NAMALWA (cell line): ENCODE results near the gene CABP1.
A peak's percentile ranks its signal among the peaks of the same experiment; 100 is the strongest.

Source experiments
- DNase-seq: peaks from one replicate; pipeline ENCODE4 v3.0.0-alpha.2; 2015; ENCODE audit warnings: low spot score

CABP1 gene

GRCh38 chr12:120696626-120697025 lies 56.2 kb downstream of the CABP1 start:
- DNase-seq: no peak

GRCh38 chr12:120697344-120697743 lies 56.9 kb downstream of the CABP1 start:
- DNase-seq: no peak

GRCh38 chr12:120698665-120699064 lies 58.2 kb downstream of the CABP1 start:
- DNase-seq: no peak

GRCh38 chr12:120699553-120699952 lies 59.1 kb downstream of the CABP1 start:
- DNase-seq: no peak

GRCh38 chr12:120700886-120701285 lies 60.5 kb downstream of the CABP1 start:
- DNase-seq: no peak

GRCh38 chr12:120702637-120703036 lies 62.2 kb downstream of the CABP1 start:
- no peak for DNase-seq

GRCh38 chr12:120703311-120703942 lies 63.0 kb downstream of the CABP1 start:
- DNase-seq: no peak

GRCh38 chr12:120705618-120706017 lies 65.2 kb downstream of the CABP1 start:
- DNase-seq: no peak

GRCh38 chr12:120706029-120706428 lies 65.6 kb downstream of the CABP1 start:
- DNase-seq: no peak

- DNase-seq: peak; percentile 12
Observed at GRCh38 chr12:120708651-120709050, 68.2 kb downstream of the CABP1 start.

GRCh38 chr12:120710031-120710804 lies 69.8 kb downstream of the CABP1 start, which contains the start of gene UNC119B:
Gene UNC119B, plus strand, starts transcription at chr12:120710458. Its CDS starts 17 bp downstream, at chr12:120710475.
- DNase-seq: peak; percentile 60

GRCh38 chr12:120710805-120711296 lies 70.4 kb downstream of the CABP1 start:
- DNase-seq: peak; percentile 46

- no peak for DNase-seq
Observed at GRCh38 chr12:120711411-120711810, 71.0 kb downstream of the CABP1 start.

GRCh38 chr12:120712610-120713009 lies 72.2 kb downstream of the CABP1 start:
- no peak for DNase-seq

- peak; percentile 90 for DNase-seq
Observed at GRCh38 chr12:120713861-120714482, 73.5 kb downstream of the CABP1 start.
